Suppressor macrophage (primary cell): ENCODE data around the gene AQP2.

Source experiments
- DNase-seq, 4 experiments: peaks; one replicate each; pipeline ENCODE4 v3.0.0-alpha.2; 2020 to 2022

The AQP2 gene

DNA sequence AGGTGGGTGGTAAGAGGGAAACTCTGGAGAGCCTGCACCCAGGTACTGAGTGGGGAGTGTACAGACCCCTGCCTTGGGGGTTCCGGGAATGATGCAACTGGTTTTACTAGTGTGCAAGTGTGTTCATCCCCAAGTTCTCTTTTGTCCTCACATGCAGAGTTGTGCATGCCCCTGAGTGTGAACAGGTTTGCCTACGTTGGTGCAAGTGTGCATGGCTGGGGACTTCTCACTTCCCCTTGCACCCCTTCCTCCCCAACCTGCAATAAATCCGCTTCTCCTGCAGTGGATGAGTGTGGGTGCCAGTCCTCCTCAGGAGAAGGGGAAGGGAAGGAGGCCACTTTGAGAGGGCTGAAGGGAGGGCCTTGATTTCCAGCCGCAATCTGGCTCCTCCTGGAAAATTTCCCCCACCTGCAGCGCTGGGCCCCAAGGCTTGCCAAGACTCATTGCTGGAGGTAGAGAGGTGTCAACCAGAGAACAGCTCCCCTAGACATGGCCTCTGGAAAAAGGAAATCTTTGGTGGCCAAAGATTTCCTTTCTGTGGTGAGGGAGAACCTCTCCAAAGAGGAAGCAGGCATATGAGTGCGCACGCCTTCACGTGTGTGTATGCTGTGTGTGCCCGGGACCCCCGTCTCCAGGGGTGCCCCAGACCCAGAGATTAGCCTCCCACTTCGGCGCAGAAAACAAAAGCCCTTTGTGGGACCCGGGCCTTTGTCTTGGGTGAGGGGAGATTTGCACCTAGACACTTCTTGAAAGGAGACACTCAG lies 5.5 kb downstream of the AQP2 start:
- DNase-seq, result peak; percentile 28 to 51 (median 48)

DNA sequence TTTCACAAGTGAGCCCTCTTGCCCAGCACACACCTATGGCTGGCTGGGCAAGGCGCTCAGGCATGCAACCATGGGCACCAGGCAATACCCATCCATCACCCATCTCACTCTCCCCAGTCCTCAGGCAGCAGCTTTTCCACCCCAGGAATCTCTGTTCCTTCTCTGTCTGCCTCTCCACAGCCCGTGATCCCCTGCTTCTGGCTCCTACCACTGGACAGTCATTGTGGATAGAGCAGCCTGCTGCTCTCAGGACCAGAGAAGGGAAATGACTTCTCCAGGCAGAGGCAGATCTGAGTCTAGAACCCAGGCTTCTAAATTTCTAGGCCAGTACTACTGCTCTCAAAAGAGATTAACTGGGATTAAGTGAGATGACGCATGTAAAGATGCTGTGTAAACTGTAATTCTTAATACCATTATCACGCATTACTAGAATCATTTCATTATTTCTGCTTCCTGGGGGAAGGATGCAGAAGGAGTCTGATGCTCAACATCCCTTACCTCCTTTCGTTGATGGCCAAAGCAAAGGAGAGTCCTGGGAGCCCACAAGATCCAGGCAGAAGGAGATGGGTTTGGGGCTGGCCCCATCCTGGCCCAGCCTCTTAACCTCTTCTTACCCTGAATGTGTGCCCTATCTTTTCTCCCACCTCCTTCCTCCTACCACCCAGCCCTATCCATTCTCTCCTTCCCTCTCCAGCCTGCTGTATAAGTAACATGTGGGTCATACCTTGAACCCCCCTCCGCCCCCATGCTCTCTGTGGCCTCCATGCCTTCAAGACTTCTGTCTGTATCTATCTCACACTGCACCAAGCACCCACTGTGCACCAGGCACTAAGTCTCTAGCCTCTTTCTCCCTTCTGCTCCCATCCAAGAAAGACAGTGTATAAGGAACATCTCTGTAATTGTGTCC lies 6.4 kb downstream of the AQP2 start:
- DNase-seq, result no peak

DNA sequence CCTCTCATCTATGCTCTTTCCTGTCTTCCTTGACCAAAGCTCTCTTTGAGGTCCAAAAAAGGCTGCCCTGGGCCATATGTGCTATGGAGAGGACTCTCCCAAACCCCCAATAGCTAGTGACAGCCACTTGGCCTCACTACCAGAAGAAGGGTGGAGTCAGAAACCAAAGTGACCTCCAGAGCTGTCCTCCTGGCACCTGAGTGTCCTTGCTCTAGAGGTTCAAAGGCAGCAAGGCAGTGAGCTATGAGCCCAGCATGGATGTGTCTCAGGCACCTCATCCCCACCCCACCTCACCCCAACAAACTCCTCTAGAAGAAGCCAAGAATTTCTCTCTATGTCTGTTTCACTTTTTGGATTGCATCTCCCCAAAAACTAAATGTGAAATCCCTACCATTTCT lies 7.0 kb downstream of the AQP2 start:
- DNase-seq, result no peak

DNA sequence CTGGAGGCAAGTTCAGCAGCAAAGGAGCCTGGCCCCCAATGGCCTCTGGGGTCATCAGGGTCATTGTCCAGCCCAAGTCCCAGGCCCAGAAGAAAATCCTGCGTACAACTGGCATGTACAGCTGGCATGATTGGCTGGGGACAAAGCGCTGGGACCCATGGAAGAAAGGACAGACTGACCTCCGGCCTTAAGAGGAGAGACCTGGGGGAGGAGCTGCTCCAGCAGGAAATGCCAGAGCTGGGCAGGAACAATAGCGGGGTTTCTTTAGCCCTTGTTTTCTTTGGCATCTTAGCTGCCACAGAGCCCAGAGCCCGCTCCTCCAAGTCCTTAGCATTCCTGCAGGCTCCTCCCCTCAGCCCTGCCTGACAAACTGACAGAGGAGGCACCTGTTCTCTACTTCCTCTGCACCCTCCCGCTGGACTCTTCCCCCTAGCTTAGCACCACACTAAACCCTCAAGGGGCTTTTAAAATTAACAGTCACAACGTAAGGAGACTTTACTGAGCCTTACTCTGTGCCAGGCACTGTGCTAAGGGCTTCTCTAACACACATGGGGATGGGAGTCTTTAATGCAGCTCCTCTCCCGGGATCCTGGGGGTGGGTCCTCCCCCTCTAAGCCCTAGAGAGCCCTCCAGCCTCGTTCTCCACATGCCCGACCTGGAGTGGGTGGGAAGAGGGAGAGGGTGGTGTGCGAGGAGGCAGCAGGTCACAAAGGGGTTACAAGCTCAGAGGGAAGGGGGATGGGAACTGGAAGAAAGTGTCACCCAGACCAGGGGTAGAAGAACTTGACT lies 9.3 kb downstream of the AQP2 start:
- DNase-seq, result no peak

DNA sequence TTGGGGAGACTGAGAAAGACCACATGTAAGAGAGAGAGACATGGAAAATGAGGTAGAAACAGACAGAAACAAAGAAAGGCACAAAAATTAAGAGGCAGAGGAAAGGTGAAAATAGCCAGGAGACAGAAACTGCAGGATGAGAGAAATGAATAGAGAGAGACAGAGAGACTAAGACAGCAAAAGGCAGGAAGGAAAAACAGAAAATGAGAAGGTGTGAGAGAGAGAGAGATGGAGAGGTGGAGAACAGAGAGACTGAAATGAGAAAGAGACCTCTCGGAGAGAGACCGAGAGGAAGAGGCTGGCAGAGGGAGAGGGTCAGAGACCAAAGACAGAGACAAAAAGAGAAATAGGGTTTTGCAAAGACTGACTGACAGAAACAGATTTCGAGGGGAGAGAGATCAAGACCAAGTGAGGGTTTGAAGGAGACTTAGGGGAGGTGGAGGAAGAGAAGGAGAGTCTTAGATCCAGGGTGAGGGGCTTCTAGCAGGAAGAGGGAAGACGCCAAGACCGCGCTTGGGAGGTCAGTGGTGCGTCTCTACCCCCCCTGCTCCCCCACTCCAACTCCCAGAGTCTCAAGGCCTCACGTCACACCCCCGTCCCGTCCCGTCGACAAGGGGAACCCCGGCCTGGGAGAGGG lies 10.1 kb downstream of the AQP2 start:
- no peak for DNase-seq

DNA sequence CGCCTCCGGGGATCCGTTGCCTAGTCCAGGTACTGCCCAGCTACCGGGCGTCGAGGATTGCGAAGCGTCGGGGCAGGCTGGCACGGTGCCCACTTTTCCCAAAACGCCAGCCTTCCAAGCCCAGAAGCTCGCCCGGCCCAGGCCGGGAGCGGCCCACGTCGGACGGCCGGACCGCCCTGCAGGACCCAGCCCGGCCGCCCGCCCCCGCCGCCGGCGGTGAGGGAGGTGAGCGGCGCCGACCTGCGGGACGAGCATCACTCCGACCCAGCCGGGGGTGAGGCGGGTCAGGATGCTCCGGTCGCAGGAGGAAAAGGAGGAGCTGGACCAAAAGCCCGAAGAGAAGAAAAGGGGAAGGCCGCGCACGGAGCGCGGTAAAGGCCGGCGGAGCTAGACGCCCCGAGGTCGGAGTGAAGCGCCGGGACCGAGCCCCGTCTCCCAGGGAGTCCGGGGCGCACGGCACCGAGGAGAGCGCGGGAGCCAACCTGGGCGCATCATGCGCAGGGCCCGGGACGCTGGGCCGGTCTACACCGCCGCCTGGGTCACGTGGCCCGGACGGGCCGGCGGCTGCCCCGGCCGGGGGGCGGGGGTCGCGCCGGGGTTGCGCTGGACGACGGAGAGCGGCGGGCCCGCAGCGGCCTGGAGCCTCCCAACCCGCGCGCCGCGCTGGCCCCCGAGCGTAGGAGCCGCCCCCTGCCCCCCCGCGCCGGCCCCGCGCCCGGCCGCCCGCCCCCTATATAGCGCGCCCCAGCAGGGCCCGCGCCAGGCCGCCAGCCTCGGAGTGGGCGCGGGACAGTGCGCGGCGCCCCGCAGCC lies 10.8 kb downstream of the AQP2 start, which contains the start of gene AQP5:
AQP5 (plus strand) TSS at position 762 of the 812 bp plus-strand sequence. CDS start 146 bp downstream, outside the sequence.
- DNase-seq, result peak; percentile 23 to 64 (median 36)

DNA sequence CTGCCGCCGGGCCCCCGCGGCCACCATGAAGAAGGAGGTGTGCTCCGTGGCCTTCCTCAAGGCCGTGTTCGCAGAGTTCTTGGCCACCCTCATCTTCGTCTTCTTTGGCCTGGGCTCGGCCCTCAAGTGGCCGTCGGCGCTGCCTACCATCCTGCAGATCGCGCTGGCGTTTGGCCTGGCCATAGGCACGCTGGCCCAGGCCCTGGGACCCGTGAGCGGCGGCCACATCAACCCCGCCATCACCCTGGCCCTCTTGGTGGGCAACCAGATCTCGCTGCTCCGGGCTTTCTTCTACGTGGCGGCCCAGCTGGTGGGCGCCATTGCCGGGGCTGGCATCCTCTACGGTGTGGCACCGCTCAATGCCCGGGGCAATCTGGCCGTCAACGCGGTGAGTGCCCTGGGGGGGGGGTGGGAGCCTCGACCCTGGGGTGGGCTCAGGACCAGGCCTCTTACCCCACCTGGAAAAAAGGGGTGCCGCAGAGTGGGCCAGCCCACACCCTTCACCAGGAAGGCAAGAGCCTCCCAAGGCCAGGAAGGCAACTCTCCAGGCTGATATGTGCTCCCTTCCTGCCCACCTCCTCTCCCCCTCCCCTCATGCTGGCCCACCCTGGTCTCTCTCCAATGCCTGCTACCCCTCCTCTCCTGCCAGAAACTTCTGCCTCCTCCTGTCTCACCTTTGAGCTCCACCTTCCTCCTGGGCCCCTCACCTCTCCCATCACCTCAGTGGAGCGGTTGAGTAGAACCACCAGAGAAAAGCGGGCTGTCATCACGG lies 11.6 kb downstream of the AQP2 start:
- DNase-seq, result no peak

DNA sequence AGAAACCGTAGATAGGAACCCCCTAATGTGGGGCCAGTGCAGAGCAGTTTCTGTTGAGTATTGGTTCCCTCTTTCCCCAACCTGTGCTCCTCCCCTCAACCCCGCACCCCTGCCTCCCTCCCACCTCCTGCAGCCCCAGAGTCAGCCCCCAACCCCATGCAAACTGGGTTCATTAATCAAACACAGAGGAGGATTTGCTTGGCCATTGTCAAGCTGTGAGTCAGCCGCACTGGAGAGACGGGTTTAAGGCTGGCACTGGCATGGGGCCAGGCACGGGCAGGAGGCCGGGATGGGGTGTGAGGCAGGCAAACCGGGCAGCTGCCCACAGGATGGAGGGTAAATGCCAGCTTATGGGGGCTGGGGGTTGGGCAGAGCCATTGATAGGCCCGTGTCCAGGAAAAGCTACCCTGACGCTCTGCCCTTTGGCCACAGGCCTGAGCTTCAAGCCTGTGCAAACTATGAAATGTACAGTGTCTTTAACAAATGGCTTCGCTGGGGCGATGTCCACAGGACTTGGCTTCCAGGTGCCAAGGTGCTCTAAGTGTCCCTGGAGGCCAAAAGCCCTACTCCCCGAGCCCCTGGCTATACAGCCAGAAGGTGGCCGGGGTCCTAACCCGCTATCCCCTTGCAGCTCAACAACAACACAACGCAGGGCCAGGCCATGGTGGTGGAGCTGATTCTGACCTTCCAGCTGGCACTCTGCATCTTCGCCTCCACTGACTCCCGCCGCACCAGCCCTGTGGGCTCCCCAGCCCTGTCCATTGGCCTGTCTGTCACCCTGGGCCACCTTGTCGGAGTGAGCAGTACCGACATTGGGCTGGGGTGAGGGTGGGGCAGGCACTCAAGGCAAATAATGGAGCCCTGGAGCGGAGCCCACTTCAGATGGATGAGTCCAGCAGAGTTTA lies 12.6 kb downstream of the AQP2 start:
- no peak for DNase-seq

DNA sequence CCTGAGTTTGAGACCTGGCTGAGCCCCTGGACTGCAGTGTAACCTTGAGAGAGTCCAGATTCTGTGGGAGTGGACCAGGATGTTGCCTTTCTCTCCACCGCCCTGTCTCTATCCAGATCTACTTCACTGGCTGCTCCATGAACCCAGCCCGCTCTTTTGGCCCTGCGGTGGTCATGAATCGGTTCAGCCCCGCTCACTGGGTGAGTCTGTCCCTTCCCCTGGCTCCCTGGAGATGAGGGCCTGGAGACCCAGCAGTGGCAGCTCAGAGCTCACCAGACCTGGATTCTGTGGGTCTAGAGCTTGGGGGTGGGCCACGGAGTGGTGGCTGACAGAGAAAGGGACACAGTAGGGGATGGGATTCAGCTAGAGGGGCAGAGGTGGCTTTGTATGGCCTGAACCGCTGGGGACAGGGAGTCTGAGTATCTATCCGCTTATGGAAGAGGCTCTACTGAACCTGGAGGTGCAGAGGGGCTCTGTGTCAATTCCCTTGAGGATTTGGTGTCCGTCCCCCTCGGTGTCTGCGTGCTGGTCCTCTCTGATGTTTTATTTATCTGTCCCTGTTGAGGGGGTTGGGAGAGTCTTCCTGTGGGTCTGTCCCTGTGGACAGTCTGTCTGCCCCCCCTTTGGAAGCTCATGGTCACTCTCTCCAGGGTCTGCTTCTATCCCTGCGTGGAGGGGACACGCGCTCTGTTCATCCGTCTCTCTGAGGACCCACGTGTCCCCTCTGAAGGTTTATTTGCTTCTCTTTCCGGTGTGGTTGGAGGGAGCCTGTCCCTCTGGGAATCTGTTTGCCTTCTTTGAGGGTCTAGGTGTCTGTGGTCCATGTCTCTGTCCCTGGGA lies 13.7 kb downstream of the AQP2 start:
- DNase-seq, result no peak

DNA sequence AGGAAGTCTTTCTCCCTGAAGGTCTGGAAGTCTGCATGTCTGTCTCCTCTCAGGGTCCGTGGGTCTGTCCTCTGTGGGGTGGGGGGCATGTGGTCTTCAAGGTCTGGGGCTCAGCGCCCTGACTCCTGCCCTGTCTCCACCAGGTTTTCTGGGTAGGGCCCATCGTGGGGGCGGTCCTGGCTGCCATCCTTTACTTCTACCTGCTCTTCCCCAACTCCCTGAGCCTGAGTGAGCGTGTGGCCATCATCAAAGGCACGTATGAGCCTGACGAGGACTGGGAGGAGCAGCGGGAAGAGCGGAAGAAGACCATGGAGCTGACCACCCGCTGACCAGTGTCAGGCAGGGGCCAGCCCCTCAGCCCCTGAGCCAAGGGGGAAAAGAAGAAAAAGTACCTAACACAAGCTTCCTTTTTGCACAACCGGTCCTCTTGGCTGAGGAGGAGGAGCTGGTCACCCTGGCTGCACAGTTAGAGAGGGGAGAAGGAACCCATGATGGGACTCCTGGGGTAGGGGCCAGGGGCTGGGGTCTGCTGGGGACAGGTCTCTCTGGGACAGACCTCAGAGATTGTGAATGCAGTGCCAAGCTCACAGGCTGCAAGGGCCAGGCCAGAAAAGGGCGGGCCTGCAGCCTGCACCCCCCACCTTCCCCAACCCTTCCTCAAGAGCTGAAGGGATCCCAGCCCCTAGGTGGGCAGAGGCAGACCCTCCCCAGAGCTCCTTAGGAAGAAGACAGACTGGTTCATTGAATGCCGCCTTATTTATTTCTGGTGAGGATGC lies 14.5 kb downstream of the AQP2 start:
- DNase-seq, result no peak

DNA sequence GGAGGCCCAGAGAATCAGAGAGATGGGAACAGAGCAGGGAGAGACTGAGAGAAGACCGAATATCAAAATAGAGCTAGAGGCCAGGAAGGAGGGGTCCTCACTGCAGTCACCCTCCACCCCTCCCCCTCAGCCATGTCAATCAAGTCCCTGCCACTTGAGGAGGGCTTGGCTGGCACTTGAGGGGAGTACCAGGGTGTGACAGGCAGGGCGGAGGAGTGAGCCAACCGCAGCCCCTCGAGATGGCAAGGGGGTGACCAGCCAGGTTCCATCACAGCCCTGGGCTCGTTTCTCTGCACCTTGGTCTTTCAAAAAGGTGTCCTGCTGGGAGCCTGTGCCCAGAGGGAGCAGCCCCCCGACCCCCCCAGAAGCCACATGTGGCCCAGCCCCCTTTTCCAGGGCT lies 15.3 kb downstream of the AQP2 start:
- DNase-seq, result no peak

DNA sequence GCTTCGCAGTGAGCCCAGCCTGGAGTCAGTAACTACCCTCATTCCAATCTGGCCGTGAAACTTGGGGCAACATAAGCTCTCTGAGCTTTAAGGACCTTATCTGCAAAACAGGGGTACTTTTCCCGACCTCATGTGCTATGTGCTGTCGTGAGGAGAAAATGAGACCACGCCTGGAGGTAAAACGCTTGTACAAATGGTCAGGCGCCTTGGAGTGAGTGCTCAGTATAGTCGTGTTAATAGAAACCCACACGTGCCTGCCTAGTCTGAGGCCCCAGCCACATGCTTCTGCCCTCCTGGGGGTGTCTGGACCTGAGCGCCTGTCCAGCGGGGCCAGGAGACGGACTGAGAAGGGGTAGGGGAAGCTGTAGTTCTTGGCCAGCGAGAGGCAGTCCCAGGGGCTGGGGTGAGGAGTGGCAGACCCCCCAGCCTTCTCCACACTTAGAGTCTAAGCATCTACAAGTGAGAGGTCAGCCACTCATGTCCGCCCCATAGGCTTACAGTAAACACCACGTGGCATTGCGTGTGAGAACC lies 16.0 kb downstream of the AQP2 start:
- DNase-seq, result no peak

DNA sequence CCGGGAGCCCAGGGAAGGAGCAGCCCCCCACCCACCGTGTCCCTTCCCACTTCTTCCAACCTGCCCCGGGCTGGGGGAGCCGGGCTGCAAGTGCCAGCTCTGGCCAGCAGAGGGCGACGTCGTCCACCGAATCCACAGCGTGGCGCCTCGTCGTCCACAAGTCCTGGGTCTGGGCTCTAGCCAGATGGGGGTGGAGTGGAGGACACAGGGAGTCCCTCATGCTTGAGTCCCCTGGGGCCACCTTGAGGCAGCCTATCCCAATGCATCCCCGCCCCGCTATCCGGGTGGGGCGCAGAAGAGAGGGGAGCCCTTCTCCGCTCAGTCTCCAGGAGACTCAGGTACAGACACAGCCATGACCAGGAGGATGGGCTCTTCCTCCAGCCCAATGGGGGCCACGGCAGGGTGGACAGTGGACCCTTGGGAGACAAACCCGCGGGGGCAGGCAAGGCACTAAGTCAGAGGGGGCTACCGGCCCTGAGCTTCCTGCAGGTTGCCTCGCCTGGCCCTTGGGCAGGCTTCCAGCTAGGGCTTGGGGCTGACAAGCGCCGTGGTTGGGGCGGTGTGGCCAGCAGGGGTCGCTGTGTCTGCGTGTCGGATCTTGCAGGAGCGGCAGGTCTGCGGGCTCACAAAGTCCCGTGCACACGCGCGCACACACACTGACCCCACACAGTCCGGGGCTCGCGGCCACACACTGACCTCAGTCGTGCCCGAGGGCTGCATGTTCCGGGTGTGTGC lies 16.7 kb downstream of the AQP2 start:
- peak; percentile 88 to 95 (median 94) for DNase-seq

DNA sequence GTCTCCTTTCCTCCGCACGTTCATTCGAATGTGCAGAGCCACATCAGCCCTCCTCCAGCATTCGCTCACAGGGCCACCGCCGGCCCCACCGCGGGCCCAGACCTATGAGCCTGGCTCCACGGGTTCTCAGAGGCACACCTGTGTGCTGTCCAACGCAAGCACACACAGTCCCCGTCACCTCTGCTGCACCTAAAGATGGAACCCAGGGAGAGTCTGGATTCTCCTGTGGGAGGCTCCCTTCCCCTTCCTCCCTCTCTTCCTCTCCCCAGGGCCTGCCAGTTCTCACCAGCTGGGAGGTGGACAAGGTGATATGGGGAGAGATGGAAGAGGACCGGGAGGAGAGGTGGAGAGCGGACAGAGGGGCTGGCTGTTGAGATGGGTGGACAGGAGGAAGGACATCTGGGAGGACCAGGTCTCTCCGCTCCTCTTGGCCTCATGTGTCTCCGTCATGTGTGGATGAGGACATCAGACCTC lies 17.3 kb downstream of the AQP2 start:
- no peak for DNase-seq

DNA sequence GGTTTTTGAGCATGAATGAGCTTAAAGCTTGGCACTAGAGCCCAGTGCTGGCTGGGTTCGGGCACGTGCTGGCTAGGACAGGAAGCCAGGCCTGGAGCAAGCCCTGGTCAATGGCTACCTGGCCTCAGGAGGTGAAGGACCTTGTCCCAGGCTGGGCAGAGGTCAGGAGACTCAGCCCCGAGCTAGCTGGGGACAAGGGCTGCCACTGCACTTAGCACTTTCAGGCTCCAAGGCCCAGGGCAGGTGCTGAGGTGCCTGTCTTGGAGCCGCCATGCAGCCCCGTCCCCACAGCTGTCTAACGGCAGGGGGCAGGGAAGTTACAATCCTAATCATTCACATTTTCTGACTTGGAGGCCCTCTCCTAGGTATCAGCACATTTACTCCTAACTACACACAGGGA lies 17.9 kb downstream of the AQP2 start:
- DNase-seq, result no peak

DNA sequence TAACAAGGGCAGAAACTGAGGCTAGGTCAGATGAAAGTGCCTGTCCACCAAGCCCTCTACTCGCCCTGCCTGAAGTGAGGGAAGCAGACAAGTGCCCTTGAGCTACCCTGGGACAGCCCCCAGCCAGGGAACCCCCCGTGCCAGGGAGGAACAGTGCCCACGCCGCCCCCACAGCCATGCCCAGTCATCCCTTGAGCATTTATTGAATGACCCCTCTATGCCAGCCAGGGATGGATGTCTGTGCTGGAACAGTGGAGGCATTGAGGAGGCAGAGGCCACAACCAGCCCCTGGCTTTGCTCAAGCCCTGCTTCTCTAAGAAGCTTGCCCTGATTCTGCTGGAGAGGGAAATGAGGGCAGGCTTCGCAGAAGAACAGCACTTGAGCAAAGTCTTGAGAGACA lies 18.5 kb downstream of the AQP2 start:
- no peak for DNase-seq
